ENCODE data around the gene CTNNA2.

DNA sequence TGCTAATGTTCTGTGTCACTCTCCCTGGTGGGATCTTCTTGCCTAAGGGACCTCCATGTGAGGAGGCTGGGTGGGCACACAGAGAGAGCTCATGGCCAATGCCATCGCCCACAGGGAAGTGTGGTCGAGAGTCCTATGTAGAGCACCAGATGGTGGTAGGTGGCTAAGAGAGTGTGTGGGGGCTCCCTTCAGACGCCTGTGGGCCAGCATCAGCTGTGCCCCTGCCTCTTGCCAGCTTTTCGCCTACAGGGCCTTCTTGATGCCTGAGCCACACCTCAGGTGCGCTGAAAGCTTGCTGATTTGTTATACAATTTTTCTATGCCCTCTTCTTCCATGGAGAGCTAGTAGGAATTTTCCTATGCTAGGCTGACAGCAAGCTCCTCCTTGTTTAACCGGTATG, 753.4 kb downstream of the CTNNA2 start:
- TF ChIP-seq ZBTB8A (IDR thresholded peaks at IDR 0.05; ENCODE audit: partially characterized antibody) (no peak), TAF1 (IDR thresholded peaks at IDR 0.05; ENCODE audit: control insufficient read depth, extremely low read depth, insufficient read depth, low read length, severe bottlenecking) (no peak)

All from K562 (cell line).